ENCODE measurements around the gene LRP6.

The LRP6 gene

GRCh38 chr12:12182703-12183365, 84.0 kb downstream of the LRP6 start:
- TF ChIP-seq FOXM1 (IDR thresholded peaks at IDR 0.05; ENCODE audit: borderline replicate concordance) (no peak), FOXK2 (IDR thresholded peaks at IDR 0.05) (no peak), LEF1 (IDR thresholded peaks at IDR 0.05; ENCODE audit: borderline replicate concordance) (no peak), TARDBP (IDR thresholded peaks at IDR 0.05) (no peak), SUZ12 (IDR thresholded peaks at IDR 0.05) (no peak), ZNF384 (IDR thresholded peaks at IDR 0.05) (no peak), CTBP1 (IDR thresholded peaks at IDR 0.05; ENCODE audit: borderline replicate concordance) (no peak), HDGF (IDR thresholded peaks at IDR 0.05; ENCODE audit: borderline replicate concordance) (no peak), FOXA1 (IDR thresholded peaks at IDR 0.05) (no peak), NFRKB (IDR thresholded peaks at IDR 0.05) (no peak)
- ChIA-PET CTCF (interaction anchor here (0.7 to 1.3 kb wide), 2 partner anchors 14 to 137 kb away, joined by 3 to 4 read pairs; no protein-coding TSS in a partner anchor), POLR2A (interaction anchor here (1.8 kb wide), 1 partner anchor 11 kb away, joined by 4 read pairs; no protein-coding TSS in a partner anchor)
- no peak for DNase-seq (ENCODE audit: extremely low spot score)

- TF ChIP-seq ZNF384 (IDR thresholded peaks at IDR 0.05) (no peak), FOXA1 (IDR thresholded peaks at IDR 0.05) (no peak), CTBP1 (IDR thresholded peaks at IDR 0.05; ENCODE audit: borderline replicate concordance) (no peak), PKNOX1 (IDR thresholded peaks at IDR 0.05) (no peak), ELF4 (IDR thresholded peaks at IDR 0.05) (no peak), FOXM1 (IDR thresholded peaks at IDR 0.05; ENCODE audit: borderline replicate concordance) (no peak), LEF1 (IDR thresholded peaks at IDR 0.05; ENCODE audit: borderline replicate concordance) (no peak), SP1 (IDR thresholded peaks at IDR 0.05) (no peak), SUZ12 (IDR thresholded peaks at IDR 0.05) (no peak), BHLHE40 (IDR thresholded peaks at IDR 0.05; ENCODE audit: borderline replicate concordance) (no peak), HDGF (IDR thresholded peaks at IDR 0.05; ENCODE audit: borderline replicate concordance) (no peak), L3MBTL2 (conservative IDR thresholded peaks at IDR 0.05) (no peak), TARDBP (IDR thresholded peaks at IDR 0.05) (no peak), ARNT (IDR thresholded peaks at IDR 0.05) (no peak), NFRKB (IDR thresholded peaks at IDR 0.05) (no peak), FOXK2 (IDR thresholded peaks at IDR 0.05) (no peak)
- no peak for DNase-seq (ENCODE audit: extremely low spot score)
- ChIA-PET CTCF (no interaction called here), POLR2A (interaction anchor here (1.8 kb wide), 1 partner anchor 10 kb away, joined by 4 read pairs; no protein-coding TSS in a partner anchor)
Measured at GRCh38 chr12:12181511-12181910, 85.3 kb downstream of the LRP6 start.

- DNase-seq (ENCODE audit: extremely low spot score), result no peak
- ChIA-PET POLR2A (interaction anchor here (1.8 kb wide), 1 partner anchor 9 kb away, joined by 4 read pairs; no protein-coding TSS in a partner anchor), CTCF (no interaction called here)
- TF ChIP-seq BHLHE40 (IDR thresholded peaks at IDR 0.05; ENCODE audit: borderline replicate concordance) (no peak), CTBP1 (IDR thresholded peaks at IDR 0.05; ENCODE audit: borderline replicate concordance) (no peak), TARDBP (IDR thresholded peaks at IDR 0.05) (no peak), NFRKB (IDR thresholded peaks at IDR 0.05) (no peak), LEF1 (IDR thresholded peaks at IDR 0.05; ENCODE audit: borderline replicate concordance) (no peak), ZNF384 (IDR thresholded peaks at IDR 0.05) (no peak), PKNOX1 (IDR thresholded peaks at IDR 0.05) (no peak), SUZ12 (IDR thresholded peaks at IDR 0.05) (no peak)
Measured at GRCh38 chr12:12180575-12180974, 86.3 kb downstream of the LRP6 start.

GRCh38 chr12:12180136-12180535, 86.7 kb downstream of the LRP6 start:
- no peak for DNase-seq (ENCODE audit: extremely low spot score)
- TF ChIP-seq ARNT (IDR thresholded peaks at IDR 0.05) (no peak), PKNOX1 (IDR thresholded peaks at IDR 0.05) (no peak), FOXM1 (IDR thresholded peaks at IDR 0.05; ENCODE audit: borderline replicate concordance) (no peak), HDGF (IDR thresholded peaks at IDR 0.05; ENCODE audit: borderline replicate concordance) (no peak), FOXA1 (IDR thresholded peaks at IDR 0.05) (no peak), SP1 (IDR thresholded peaks at IDR 0.05) (no peak), FOXK2 (IDR thresholded peaks at IDR 0.05) (no peak), BHLHE40 (IDR thresholded peaks at IDR 0.05; ENCODE audit: borderline replicate concordance) (no peak), ZNF384 (IDR thresholded peaks at IDR 0.05) (no peak), NFRKB (IDR thresholded peaks at IDR 0.05) (no peak)
- ChIA-PET CTCF (no interaction called here), POLR2A (no interaction called here)

- TF ChIP-seq HDGF (IDR thresholded peaks at IDR 0.05; ENCODE audit: borderline replicate concordance) (no peak), CTBP1 (IDR thresholded peaks at IDR 0.05; ENCODE audit: borderline replicate concordance) (no peak), ARNT (IDR thresholded peaks at IDR 0.05) (no peak), ELF4 (IDR thresholded peaks at IDR 0.05) (no peak), SUZ12 (IDR thresholded peaks at IDR 0.05) (no peak), PKNOX1 (IDR thresholded peaks at IDR 0.05) (no peak)
- ChIA-PET POLR2A (no interaction called here), CTCF (no interaction called here)
- DNase-seq (ENCODE audit: extremely low spot score), result no peak
Measured at GRCh38 chr12:12178559-12178958, 88.3 kb downstream of the LRP6 start.

- CTCF ChIA-PET, result interaction anchor here (0.7 kb wide), 1 partner anchor 26 kb away, joined by 4 read pairs; no protein-coding TSS in a partner anchor
- POLR2A ChIA-PET, result no interaction called here
- TF ChIP-seq FOXM1 (IDR thresholded peaks at IDR 0.05; ENCODE audit: borderline replicate concordance) (no peak), BHLHE40 (IDR thresholded peaks at IDR 0.05; ENCODE audit: borderline replicate concordance) (no peak), SP1 (IDR thresholded peaks at IDR 0.05) (no peak), PKNOX1 (IDR thresholded peaks at IDR 0.05) (no peak), CTBP1 (IDR thresholded peaks at IDR 0.05; ENCODE audit: borderline replicate concordance) (no peak), LEF1 (IDR thresholded peaks at IDR 0.05; ENCODE audit: borderline replicate concordance) (no peak), ARNT (IDR thresholded peaks at IDR 0.05) (no peak), TARDBP (IDR thresholded peaks at IDR 0.05) (no peak), SUZ12 (IDR thresholded peaks at IDR 0.05) (no peak), FOXA1 (IDR thresholded peaks at IDR 0.05) (no peak), ZNF384 (IDR thresholded peaks at IDR 0.05) (no peak), HDGF (IDR thresholded peaks at IDR 0.05; ENCODE audit: borderline replicate concordance) (no peak)
- no peak for DNase-seq (ENCODE audit: extremely low spot score)
Measured at GRCh38 chr12:12176402-12176801, 90.4 kb downstream of the LRP6 start.

Measured in HEK293T (cell line).